Lower leg skin (tissue), 4 donors: ENCODE data around the gene MRPL51. TPM values are rescaled to one million over a fixed set of nuclear protein-coding genes. Genes with fewer than 3 reads are reported as not detected.
"Not testable (repeated sequence)": the region's sequence is repeated elsewhere in the genome, so short reads cannot be mapped to it uniquely, and the experiment has no call there.

Source experiments
- DNase-seq, 2 donors: peaks; one replicate each; pipeline ENCODE4 v3.0.0-alpha.2; 2019; ENCODE audit warnings: low spot score in 2 of 2
- H3K4me3 ChIP-seq: fragments of 200-600 bp; sonication (generic); 2 replicates; pipeline ENCODE4 v1.5.1; 2017; ENCODE audit warnings: mild to moderate bottlenecking, low read depth; ENCODE audit not compliant: poor library complexity, severe bottlenecking
- POLR2A ChIP-seq, 2 donors: fragments of 450-650 bp; IDR thresholded peaks; one replicate each; pipeline ENCODE4 v1.6.1; 2016 to 2017; ENCODE audit warnings: antibody characterized with exemption in 2 of 2, mild to moderate bottlenecking in 1 of 2, moderate library complexity in 1 of 2
- WGBS, 2 donors: methylation state at CpG; one replicate each; pipeline ENCODE4 v1.1.5; 2018; 5-methylcytosine and 5-hydroxymethylcytosine counted together
- intact Hi-C: fragments of 100-400 bp; cut with DNase I; formaldehyde crosslinking; loops from one replicate; pipeline ENCODE4 v1.15.0; 2023; ENCODE audit warnings: low total_unique reads
- total RNA-seq, 4 donors: library from RNA; depleted of rRNA; stranded (reverse); fragments of >200 nt; gene quantifications; one replicate each; pipeline ENCODE4 v1.1.0, GENCODE V29; 2016
- TF ChIP-seq, protein P1 (sequence below), 3 donors: fragments of 450-650 bp; IDR thresholded peaks; one replicate each; pipeline ENCODE4 v1.5.1; 2016; ENCODE audit warnings: antibody characterized with exemption in 3 of 3, mild to moderate bottlenecking in 3 of 3, moderate library complexity in 2 of 3

The MRPL51 gene
- total RNA-seq, 4 donors from 2014 or later, result 38.6 to 62.1 (median 58.7) TPM

DNA sequence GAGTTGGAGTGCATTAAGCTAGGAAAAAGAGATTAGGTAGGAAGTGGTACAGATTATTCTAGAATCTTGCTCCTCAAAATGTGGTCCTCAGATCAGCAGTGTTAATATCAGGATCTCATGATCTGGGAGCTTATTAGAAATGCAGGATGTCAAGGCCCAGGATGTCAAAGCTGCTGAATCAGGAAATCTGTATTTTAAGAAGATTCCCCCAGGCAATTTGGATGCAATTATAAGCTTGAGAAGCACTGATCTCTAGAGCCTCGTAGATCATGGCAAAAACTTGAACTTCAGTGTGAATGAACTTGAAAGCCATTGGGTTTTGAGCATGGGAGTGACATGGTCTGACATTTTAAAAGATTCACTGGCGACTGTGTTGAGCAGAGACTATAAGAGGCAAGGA, 7.4 kb upstream of the MRPL51 start:
- no peak for DNase-seq
- intact Hi-C loops, result no loop called here

DNA sequence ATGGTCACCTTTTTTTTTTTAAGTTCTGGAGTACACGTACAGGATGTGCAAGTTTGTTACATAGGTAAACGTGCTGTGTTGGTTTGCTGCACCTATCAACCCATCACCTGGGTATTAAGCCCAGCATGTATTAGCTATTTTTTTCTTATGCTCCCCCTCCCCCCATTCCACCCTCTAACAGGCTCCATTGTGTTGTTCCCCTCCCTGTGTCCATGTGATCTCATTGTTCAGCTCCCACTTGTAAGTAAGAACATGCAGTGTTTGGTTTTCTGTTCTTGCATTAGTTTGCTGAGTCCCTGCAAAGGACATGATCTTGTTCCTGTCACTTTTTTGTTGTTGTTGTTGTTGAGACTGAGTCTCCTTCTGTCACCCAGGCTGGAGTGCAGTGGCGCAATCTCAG, 4.2 kb upstream of the MRPL51 start:
- peak in 1 of 2 donors; percentile 5 for DNase-seq
- 73 to 88% methylated on average over 3 of the region's 3 CpGs for WGBS, 2 donors
- H3K4me3 ChIP-seq, intact Hi-C loops: not testable (repeated sequence)

More for the DNA sequence above, 7.4 kb upstream of the MRPL51 start:
- no peak for TF ChIP-seq POLR2A (IDR thresholded peaks at IDR 0.05)
- TF ChIP-seq, protein P1, sequence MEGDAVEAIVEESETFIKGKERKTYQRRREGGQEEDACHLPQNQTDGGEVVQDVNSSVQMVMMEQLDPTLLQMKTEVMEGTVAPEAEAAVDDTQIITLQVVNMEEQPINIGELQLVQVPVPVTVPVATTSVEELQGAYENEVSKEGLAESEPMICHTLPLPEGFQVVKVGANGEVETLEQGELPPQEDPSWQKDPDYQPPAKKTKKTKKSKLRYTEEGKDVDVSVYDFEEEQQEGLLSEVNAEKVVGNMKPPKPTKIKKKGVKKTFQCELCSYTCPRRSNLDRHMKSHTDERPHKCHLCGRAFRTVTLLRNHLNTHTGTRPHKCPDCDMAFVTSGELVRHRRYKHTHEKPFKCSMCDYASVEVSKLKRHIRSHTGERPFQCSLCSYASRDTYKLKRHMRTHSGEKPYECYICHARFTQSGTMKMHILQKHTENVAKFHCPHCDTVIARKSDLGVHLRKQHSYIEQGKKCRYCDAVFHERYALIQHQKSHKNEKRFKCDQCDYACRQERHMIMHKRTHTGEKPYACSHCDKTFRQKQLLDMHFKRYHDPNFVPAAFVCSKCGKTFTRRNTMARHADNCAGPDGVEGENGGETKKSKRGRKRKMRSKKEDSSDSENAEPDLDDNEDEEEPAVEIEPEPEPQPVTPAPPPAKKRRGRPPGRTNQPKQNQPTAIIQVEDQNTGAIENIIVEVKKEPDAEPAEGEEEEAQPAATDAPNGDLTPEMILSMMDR (IDR thresholded peaks at IDR 0.05), result no peak
- H3K4me3 ChIP-seq, result no peak overlapping the region
- 42 to 69% methylated on average over 2 of the region's 2 CpGs for WGBS, 2 donors

GRCh38 chr12:6494968-6495367, 1.9 kb upstream of the MRPL51 start:
- intact Hi-C loops, result no loop called here
- no peak for DNase-seq
- 69 to 71% methylated on average over 1 of the region's 1 CpG for WGBS, 2 donors
- no peak overlapping the region for H3K4me3 ChIP-seq
- TF ChIP-seq POLR2A (IDR thresholded peaks at IDR 0.05), result no peak
- TF ChIP-seq, protein P1 (IDR thresholded peaks at IDR 0.05), result no peak

DNA sequence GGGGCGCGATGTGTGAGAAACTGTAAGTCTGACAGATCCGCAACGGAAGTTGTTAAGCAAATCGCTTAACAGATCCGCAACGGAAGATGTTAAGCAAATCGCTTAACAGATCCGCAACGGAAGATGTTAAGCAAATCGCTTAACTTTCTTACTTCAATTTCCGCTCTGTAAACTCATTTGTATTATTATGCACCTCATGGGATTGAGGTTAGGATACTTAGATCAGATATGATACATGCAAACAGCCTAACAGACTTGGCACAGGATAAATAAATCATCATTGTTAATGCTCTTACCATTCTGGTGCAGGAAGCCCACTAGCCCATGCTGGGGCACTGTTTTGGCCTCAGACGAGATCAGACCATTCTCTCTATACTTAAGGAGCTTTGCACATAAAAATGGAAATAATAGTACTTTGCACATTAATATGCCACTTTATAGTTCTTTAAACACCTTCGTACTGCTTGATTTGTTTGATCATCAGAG, 1.2 kb upstream of the MRPL51 start:
- intact Hi-C loops, result no loop called here
- H3K4me3 ChIP-seq, result peak overlapping the region; percentile 20
- 1 to 2% methylated on average over 14 of the region's 14 CpGs for WGBS, 2 donors
- TF ChIP-seq, protein P1 (IDR thresholded peaks at IDR 0.05), result no peak
- no peak for TF ChIP-seq POLR2A (IDR thresholded peaks at IDR 0.05)
- DNase-seq, result no peak

- WGBS, 2 donors, result 1% methylated on average over 48 to 49 of the region's 49 CpGs
- TF ChIP-seq, protein P1 (IDR thresholded peaks at IDR 0.05), result no peak
- H3K4me3 ChIP-seq, result peak within 1 kb of the TSS; percentile 67
- DNase-seq, result peak; percentile 95 to 98
- intact Hi-C loops, result no loop called here
Observed at GRCh38 chr12:6493497-6494257, 615 bp upstream of the MRPL51 start, which contains the start of gene NCAPD2. TSS of gene NCAPD2 (plus strand) at chr12:6494102. CDS start at chr12:6495099, 997 bp downstream.

GRCh38 chr12:6490673-6491072, 2.4 kb downstream of the MRPL51 start:
- DNase-seq, intact Hi-C loops, H3K4me3 ChIP-seq: not testable (repeated sequence)
- WGBS, 2 donors, result 96 to 100% methylated on average over 1 of the region's 1 CpG

- DNase-seq, result no peak
- TF ChIP-seq, protein P1 (IDR thresholded peaks at IDR 0.05), result no peak
- TF ChIP-seq POLR2A (IDR thresholded peaks at IDR 0.05), result no peak
- no peak overlapping the region for H3K4me3 ChIP-seq
- intact Hi-C loops, result no loop called here
- WGBS, 2 donors, result 60 to 67% methylated on average over 4 of the region's 4 CpGs
Observed at GRCh38 chr12:6489449-6489848, 3.6 kb downstream of the MRPL51 start.
